GM18508 (cell line): ENCODE data around the gene TXNL1.
"Not testable (repeated sequence)": the region's sequence is repeated elsewhere in the genome, so short reads cannot be mapped to it uniquely, and the experiment has no call there.

Experiments used
- ATAC-seq: cut with Tn5 transposase; IDR thresholded peaks from one replicate; pipeline ENCODE4 v1.9.1; 2021; ENCODE audit warnings: moderate number of reproducible peaks; ENCODE audit not compliant: insufficient read depth, unreplicated experiment

TXNL1 gene

DNA sequence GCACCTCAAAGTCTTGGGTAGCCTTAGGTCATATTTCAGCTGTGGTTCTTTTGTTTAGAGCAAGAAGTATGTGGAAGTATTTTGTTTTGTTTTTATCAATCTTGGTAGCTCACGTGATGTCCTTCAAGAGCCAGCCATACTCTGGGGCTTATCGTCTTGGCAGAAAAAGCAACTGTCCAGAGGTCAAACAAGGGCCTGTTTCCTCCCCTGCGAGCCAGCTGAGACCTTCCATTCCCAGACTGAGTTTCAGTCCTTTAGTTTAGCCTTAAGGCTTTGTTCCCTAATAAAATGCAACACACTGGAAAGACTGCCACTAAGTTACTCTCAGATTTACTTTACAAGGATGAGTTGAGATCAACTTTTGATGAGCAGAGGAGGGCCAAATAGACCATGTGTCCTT lies 63.5 kb downstream of the TXNL1 start:
- no peak for ATAC-seq

DNA sequence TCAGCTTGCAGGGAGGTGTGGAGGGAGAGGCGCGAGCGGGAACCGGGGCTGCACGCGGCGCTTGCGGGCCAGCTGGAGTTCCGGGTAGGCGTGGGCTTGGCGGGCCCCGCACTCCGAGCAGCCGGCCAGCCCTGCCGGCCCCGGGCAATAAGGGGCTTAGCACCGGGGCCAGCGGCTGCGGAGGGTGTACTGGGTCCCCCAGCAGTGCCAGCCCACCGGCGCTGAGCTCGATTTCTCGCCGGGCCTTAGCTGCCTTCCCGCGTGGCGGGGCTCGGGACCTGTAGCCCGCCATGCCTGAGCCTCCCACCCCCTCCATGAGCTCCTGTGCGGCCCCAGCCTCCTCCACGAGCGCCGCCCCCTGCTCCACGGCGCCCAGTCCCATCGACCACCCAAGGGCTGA lies 66.1 kb downstream of the TXNL1 start:
- ATAC-seq = not testable (repeated sequence)

DNA sequence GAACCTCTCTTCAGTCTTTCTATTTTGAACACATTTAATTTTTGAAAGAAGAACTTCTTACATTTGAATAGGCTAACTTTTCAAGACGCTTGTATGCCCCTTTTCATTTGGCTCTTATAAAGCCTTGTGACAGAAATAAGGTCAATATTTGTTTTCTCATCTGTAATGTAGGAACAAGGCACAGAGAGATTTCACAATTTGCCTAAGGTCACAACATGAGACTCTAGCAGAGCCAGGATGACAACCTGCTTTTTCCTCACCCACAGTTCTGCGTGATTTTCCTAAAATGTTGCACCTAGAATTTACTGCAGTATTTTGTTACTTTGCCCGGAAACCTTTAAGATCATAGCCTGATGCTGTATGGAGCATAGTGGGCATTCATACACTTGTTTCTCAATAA lies 67.4 kb downstream of the TXNL1 start:
- ATAC-seq = no peak

DNA sequence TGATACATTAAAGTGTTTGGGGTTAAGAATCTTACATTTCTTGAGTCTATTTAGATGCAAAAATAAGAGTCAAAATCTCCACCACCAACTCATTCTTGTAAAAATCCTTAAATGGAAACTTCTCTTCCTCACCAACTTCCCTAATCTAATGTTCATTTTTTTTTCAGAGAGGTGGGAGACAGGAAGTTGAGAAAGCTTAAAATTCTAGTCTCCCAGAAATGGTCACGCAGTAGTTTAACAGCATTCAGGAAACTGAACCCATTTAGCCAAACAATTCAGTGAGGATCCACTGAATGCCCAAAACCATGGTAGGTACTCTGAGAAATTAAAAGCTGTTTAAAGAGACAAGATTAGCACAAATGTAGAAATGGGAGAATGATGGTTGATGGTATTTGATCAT lies 69.0 kb downstream of the TXNL1 start:
- no peak for ATAC-seq

DNA sequence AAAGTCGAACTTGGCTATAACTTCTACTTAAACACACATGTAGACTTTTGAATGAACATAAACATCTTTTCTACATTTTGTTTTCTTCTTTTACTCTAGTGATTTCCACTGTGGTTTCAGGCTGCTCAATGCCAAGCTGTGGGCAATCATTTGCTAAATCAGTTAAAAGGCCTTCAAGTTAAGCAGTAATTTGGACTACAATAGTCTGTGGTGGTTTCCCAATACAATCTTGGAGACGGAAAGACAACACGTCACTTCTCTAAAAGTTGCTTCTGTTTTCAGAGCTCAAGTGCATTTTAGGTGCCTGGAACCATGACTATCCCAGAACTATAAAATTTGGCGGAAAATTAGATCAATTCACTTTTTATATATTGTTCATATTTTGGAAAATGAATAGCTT lies 69.4 kb downstream of the TXNL1 start:
- ATAC-seq = no peak

DNA sequence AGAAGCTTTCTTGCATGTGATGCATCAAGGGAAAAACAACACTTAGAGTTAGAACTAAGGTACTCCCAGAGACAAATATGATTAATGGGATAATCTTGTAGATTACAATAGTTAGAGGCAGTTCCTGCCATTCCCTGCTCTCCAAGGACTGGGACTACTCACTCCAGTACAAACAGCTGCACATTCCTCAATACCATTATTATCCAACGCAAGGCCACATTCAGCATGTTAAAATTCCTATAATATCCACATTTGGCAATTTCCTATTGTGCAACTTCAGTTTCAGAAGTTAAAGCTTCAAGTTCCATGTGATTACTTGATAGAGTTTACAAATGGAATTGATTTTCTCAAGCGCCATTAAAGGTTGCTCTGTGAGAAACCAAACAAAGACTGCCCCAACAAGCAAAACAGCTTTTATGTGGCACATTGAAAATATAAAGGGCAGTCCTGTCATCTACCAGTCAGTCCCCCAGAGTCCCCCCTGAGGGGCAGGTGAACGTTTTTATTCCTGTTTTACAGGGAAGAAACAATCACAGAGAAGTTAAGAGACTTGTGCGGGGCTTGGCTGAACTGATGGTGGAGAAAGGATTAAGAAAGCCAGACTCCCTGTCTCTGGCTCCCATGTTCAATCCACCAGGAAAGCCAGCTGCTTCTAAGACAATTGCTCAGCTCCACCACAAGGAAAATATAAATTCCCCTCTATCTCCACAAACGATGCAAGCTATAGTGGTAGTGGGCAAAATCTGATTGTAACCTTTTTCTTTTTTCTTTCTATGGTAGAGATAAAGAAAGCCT lies 72.6 kb downstream of the TXNL1 start:
- no peak for ATAC-seq

DNA sequence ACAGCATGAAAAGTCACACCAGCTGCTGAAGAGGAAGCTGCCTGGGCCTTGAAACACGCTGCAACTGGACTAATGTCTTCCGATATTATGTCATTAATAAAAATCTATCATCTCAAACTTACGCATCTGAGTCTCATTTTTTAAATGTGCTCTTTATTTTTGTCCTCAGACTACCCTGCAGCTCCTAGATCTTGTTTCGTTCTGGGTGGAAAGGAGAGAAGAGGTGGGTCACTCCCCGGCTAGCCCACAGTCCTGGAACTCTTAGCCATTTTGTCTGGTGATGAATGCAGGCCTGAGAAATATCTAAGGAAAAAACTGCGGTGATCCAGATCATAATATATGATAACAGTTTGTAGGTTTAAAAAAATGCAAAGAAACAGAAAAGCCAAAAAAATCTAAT lies 73.3 kb downstream of the TXNL1 start:
- ATAC-seq = no peak

DNA sequence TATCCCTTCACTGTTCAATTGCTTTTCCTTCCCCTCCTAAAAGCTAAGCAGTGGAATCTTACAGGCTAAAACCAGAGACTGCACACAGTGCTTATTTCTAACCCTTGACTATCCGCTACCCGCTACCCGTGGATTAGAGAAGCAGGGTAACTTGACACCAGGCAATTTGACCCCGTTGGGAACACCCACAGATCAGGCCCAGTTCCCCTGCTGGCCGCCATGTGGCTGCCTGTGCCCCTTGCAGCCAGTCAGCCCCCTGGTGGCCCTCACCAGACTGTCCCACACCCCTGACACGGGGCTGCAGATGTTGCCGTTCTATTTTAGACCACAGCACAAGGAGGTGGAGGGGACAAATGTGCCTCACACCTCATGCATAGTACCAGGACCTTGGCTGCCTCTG lies 74.8 kb downstream of the TXNL1 start:
- ATAC-seq = no peak

DNA sequence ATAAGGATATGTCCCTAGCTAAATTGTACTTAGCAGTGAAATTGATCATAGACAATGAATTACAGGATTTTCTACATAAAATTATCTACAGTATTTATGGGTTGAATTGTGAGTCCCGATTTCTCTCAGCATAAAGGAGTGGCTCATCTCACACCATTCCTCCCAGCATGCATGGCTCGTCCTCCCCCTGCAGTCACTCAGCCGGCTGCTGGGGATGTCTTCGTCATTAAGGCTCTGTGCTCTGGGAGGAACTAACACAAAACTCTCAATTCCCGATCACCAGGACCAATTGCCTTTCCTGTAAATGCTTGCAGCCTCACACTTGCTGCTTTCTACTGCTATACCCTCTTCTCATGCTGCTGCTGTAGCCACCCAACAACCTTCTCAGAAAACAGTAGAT lies 75.9 kb downstream of the TXNL1 start:
- ATAC-seq = no peak

DNA sequence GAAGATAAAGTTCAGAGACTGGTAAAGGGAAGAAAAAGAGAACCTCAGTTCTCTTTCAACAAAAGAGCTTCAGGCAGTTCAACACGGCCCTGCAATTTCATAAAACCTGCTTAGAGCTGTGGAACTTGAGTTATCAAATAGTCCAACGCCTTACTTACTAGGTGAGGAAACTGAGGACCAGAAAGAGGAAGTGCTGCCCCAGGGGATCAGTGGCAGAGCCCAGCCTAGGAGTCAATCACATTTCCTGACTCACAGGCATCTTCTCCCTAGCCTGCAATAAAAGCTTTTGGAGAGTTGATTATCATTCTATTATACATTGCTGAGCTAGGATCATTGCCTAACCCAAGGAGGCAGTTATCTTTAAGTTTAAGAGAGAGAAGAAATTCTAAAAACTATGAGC lies 77.4 kb downstream of the TXNL1 start:
- no peak for ATAC-seq

DNA sequence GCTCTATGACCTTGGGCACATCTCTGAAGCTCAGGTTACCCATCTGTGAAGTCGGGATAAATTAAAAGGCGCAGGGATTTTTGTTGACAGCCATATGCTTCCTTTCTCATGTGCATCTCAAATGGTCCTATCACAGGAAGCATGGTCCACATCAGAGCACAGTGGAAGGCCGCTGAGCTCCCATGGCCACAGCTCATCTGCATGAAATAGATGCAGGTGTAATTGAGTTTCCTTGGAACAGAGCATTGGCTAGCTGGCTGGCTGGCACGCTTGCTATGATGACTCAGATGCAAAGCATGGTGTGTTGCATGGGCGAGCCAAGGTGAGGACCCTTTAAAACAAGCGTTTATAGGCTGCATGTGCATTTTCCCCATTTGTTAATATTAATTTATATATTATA lies 79.3 kb downstream of the TXNL1 start:
- no peak for ATAC-seq

DNA sequence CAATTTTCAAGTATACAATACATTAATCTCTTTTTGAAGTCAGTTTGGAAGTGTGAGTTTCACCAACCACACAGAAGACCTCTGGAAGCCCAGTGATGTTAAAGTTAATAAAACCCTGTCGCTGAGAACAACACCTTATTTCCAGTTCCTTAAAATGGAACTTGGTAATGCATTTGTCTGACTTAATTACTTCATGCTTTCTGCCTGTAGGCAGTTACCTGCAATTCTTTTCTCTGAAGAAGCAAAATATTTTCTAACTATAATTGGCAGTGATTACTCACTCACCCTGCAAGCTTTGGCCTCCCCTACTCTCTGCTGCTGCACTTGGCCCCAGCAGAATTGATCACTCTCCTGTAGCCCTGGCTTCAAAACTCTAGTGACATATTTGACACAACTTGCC lies 81.5 kb downstream of the TXNL1 start:
- no peak for ATAC-seq

DNA sequence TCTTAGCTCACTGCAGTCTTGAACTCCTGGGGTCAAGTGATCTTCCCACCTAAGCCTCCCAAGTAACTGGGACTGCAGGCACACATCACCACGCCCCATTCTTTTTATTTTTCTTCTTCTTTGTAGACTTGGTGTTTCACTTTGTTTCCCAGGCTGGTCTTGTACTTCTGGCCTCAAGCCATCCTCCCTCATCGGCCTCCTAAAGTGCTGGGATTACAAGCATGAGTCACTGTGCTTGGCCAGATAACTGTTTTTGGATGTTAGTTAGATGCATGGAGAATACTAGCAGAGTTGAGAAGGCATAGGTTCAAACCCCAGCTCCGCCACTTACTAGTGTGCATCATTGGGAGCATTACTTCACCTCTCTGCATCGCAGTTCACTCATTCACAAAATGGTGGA lies 88.3 kb downstream of the TXNL1 start:
- no peak for ATAC-seq
